ENCODE measurements around the gene RPL13. TPM values are rescaled to one million over a fixed set of nuclear protein-coding genes. Genes with fewer than 3 reads are reported as not detected.

RPL13 gene
- total and polyA plus RNA-seq, 7 donors, result 3,641 to 19,173 (median 7,437) TPM

- peaks cover 0 to 27% (median 17%) of the 10 kb centered on the region in 3 donors for H3K27me3 ChIP-seq
- 69 to 86% methylated on average over 12 of the region's 12 CpGs for WGBS, 2 donors
- DNase-seq, result no peak
- TF ChIP-seq POLR2A (IDR thresholded peaks at IDR 0.05) (no peak), POLR2AphosphoS5 (IDR thresholded peaks at IDR 0.05) (no peak), CTCF (IDR thresholded peaks at IDR 0.05) (no peak), EP300 (IDR thresholded peaks at IDR 0.05) (no peak)
- no peaks in the 10 kb centered on the region for H3K9me3 ChIP-seq
- H3K4me1 ChIP-seq, result peaks cover 0 to 8% (median 0%) of the 10 kb centered on the region in 4 donors
- no peak overlapping the region for H3K27ac ChIP-seq
- no peaks in the 10 kb centered on the region for H3K36me3 ChIP-seq
- intact Hi-C loops (cut with DNase I), result no loop called here
- H3K4me3 ChIP-seq, result no peak overlapping the region
Observed at GRCh38 chr16:89600427-89600826, 39.9 kb downstream of the RPL13 start.

- no peak overlapping the region for H3K27ac ChIP-seq
- intact Hi-C loops (cut with DNase I), result no loop called here
- DNase-seq, result no peak
- TF ChIP-seq POLR2A (IDR thresholded peaks at IDR 0.05), result no peak
- no peak for TF ChIP-seq CTCF (IDR thresholded peaks at IDR 0.05)
- TF ChIP-seq EP300 (IDR thresholded peaks at IDR 0.05), result no peak
- no peak for TF ChIP-seq POLR2AphosphoS5 (IDR thresholded peaks at IDR 0.05)
- no peaks in the 10 kb centered on the region for H3K36me3 ChIP-seq
- no peaks in the 10 kb centered on the region for H3K9me3 ChIP-seq
- H3K27me3 ChIP-seq, result peaks cover 0 to 29% (median 20%) of the 10 kb centered on the region in 3 donors
- H3K4me3 ChIP-seq, result no peak overlapping the region
- 67 to 82% methylated on average over 8 of the region's 8 CpGs for WGBS, 2 donors
- peaks cover 0 to 8% (median 0%) of the 10 kb centered on the region in 4 donors for H3K4me1 ChIP-seq
Observed at GRCh38 chr16:89600956-89601355, 40.5 kb downstream of the RPL13 start.

GRCh38 chr16:89601906-89602272 lies 41.4 kb downstream of the RPL13 start:
- 55 to 68% methylated on average over 22 of the region's 22 CpGs for WGBS, 2 donors
- TF ChIP-seq EP300 (IDR thresholded peaks at IDR 0.05) (no peak), CTCF (IDR thresholded peaks at IDR 0.05) (no peak), POLR2A (IDR thresholded peaks at IDR 0.05) (no peak), POLR2AphosphoS5 (IDR thresholded peaks at IDR 0.05) (no peak)
- Histone ChIP-seq H3K36me3 (no peaks in the 10 kb centered on the region), H3K9me3 (no peaks in the 10 kb centered on the region), H3K27me3 (peaks cover 0 to 29% (median 20%) of the 10 kb centered on the region in 3 donors), H3K4me1 (peaks cover 0 to 8% (median 0%) of the 10 kb centered on the region in 4 donors), H3K4me3 (no peak overlapping the region), H3K27ac (no peak overlapping the region)
- no peak for DNase-seq
- intact Hi-C loops (cut with DNase I), result no loop called here

GRCh38 chr16:89602273-89602951 lies 41.9 kb downstream of the RPL13 start:
- Histone ChIP-seq H3K4me1 (peaks cover 0 to 8% (median 0%) of the 10 kb centered on the region in 4 donors), H3K27ac (no peak overlapping the region), H3K36me3 (no peaks in the 10 kb centered on the region), H3K9me3 (no peaks in the 10 kb centered on the region), H3K4me3 (no peak overlapping the region), H3K27me3 (peaks cover 0 to 29% (median 20%) of the 10 kb centered on the region in 3 donors)
- DNase-seq, result no peak
- whole genome bisulfite sequencing, 2 donors, result 5 to 6% methylated on average over 22 of the region's 22 CpGs
- intact Hi-C loops (cut with DNase I), result no loop called here
- no peak for TF ChIP-seq POLR2AphosphoS5 (IDR thresholded peaks at IDR 0.05)
- TF ChIP-seq EP300 (IDR thresholded peaks at IDR 0.05), result no peak

GRCh38 chr16:89602952-89603590 lies 42.6 kb downstream of the RPL13 start:
- no peak for DNase-seq
- H3K27me3 ChIP-seq, result peaks cover 0 to 29% (median 20%) of the 10 kb centered on the region in 3 donors
- H3K4me1 ChIP-seq, result peaks cover 0 to 8% (median 0%) of the 10 kb centered on the region in 4 donors
- H3K4me3 ChIP-seq, result no peak overlapping the region
- no peaks in the 10 kb centered on the region for H3K9me3 ChIP-seq
- H3K36me3 ChIP-seq, result no peaks in the 10 kb centered on the region
- H3K27ac ChIP-seq, result no peak overlapping the region
- intact Hi-C loops (cut with DNase I), result no loop called here
- WGBS, 2 donors, result 29 to 71% methylated on average over 5 of the region's 5 CpGs
- no peak for TF ChIP-seq CTCF (IDR thresholded peaks at IDR 0.05)
- TF ChIP-seq POLR2A (IDR thresholded peaks at IDR 0.05), result no peak
- no peak for TF ChIP-seq EP300 (IDR thresholded peaks at IDR 0.05)
- no peak for TF ChIP-seq POLR2AphosphoS5 (IDR thresholded peaks at IDR 0.05)

Measured in sigmoid colon (tissue), 7 donors.